ENCODE measurements around the gene PARD3B. TPM values are rescaled to one million over a fixed set of nuclear protein-coding genes. Genes with fewer than 3 reads are reported as not detected.

The PARD3B gene
- total RNA-seq, 4 donors from 2014 or later, result 32.8 to 69.6 (median 47.3) TPM

- TF ChIP-seq CTCF (IDR thresholded peaks at IDR 0.05; ENCODE audit: low read depth), result no peak
These were observed 965.1 kb downstream of the PARD3B start for GRCh38 chr2:205510345-205510744.

GRCh38 chr2:205511221-205511620 lies 965.9 kb downstream of the PARD3B start:
- no peak for TF ChIP-seq CTCF (IDR thresholded peaks at IDR 0.05; ENCODE audit: low read depth)

GRCh38 chr2:205511641-205512040 lies 966.4 kb downstream of the PARD3B start:
- no peak for TF ChIP-seq CTCF (IDR thresholded peaks at IDR 0.05; ENCODE audit: low read depth)

- TF ChIP-seq CTCF (IDR thresholded peaks at IDR 0.05; ENCODE audit: low read depth), result no peak
These were observed 975.0 kb downstream of the PARD3B start for GRCh38 chr2:205520311-205520710.

GRCh38 chr2:205524656-205525055 lies 979.4 kb downstream of the PARD3B start:
- no peak for TF ChIP-seq CTCF (IDR thresholded peaks at IDR 0.05; ENCODE audit: low read depth)

- TF ChIP-seq CTCF (IDR thresholded peaks at IDR 0.05; ENCODE audit: low read depth), result no peak
These were observed 982.5 kb downstream of the PARD3B start for GRCh38 chr2:205527801-205528200.

GRCh38 chr2:205531072-205531471 lies 985.8 kb downstream of the PARD3B start:
- TF ChIP-seq CTCF (IDR thresholded peaks at IDR 0.05; ENCODE audit: low read depth), result no peak

Data from subcutaneous adipose tissue (tissue), 4 donors.